H1 (cell line): ENCODE results near the gene ACAD9. TPM values are rescaled to one million over a fixed set of nuclear protein-coding genes. Genes with fewer than 3 reads are reported as not detected.

ENCODE experiments used
- CTCF ChIA-PET: fragments of 300-600 bp; sonication (Branson Sonifier 250); formaldehyde crosslinking; loops from one replicate; lab custom pipeline; 2021; ENCODE audit not compliant: partially characterized antibody; lab: Charles Lee
- POLR2A ChIA-PET: fragments of 300-600 bp; sonication (Branson Sonifier 250); formaldehyde crosslinking; loops from one replicate; lab custom pipeline; 2021; ENCODE audit warnings: inconsistent platforms; ENCODE audit not compliant: partially characterized antibody; lab: Charles Lee
- DNase-seq, 2 experiments: peaks; one replicate each; pipeline versions ENCODE4 v3.0.0 to v3.0.0-alpha.2; 2010 to 2022; ENCODE audit warnings: low spot score in 2 of 2, low read depth in 1 of 2, mixed read lengths in 1 of 2
- FAIRE-seq: peaks from 2 replicates; lab custom pipeline; 2011; peaks lifted over from hg19 to GRCh38; lab: Jason Lieb, UNC
- H2AFZ ChIP-seq: 2 replicates; pipeline ENCODE4 v1.8.1; 2012; ENCODE audit warnings: low read length, inconsistent platforms
- H2AK5ac ChIP-seq: 2 replicates; pipeline ENCODE4 v1.6.1; 2013; ENCODE audit warnings: low read depth, low read length
- H2BK120ac ChIP-seq: replicated peaks from 2 replicates; pipeline ENCODE3; 2013; ENCODE audit warnings: low read depth, low read length, inconsistent platforms
- H2BK12ac ChIP-seq: 2 replicates; pipeline ENCODE4 v1.6.1; 2013; ENCODE audit warnings: low read depth, low read length
- H2BK15ac ChIP-seq: 2 replicates; pipeline ENCODE4 v1.6.1; 2013; ENCODE audit warnings: low read length
- H2BK20ac ChIP-seq: 2 replicates; pipeline ENCODE4 v1.6.1; 2013; ENCODE audit warnings: low read length
- H2BK5ac ChIP-seq: 2 replicates; pipeline ENCODE4 v1.6.1; 2013; ENCODE audit warnings: low read depth, low read length
- H3K14ac ChIP-seq: 2 replicates; pipeline ENCODE4 v1.6.1; 2013; ENCODE audit warnings: inconsistent platforms; ENCODE audit not compliant: insufficient read length
- H3K18ac ChIP-seq: 2 replicates; pipeline ENCODE4 v1.6.1; 2013; ENCODE audit warnings: low read length; ENCODE audit errors: extremely low read depth
- H3K23ac ChIP-seq: 2 replicates; pipeline ENCODE4 v1.6.1; 2013; ENCODE audit warnings: inconsistent platforms; ENCODE audit not compliant: insufficient read length
- H3K23me2 ChIP-seq: 2 replicates; pipeline ENCODE4 v1.6.1; 2013; ENCODE audit warnings: low read depth, low read length
- H3K27ac ChIP-seq: 2 replicates; pipeline ENCODE4 v1.6.1; 2011; ENCODE audit warnings: low read depth, low read length, inconsistent platforms
- H3K27me3 ChIP-seq, 4 experiments: replicated peaks in 1 of 4; 1 replicate in 1 of 4; 2 replicates in 3 of 4; pipeline versions ENCODE4 v1.6.1 to v1.8.1; 2011 to 2013; ENCODE audit warnings: low read length in 3 of 4, mild to moderate bottlenecking in 3 of 4, inconsistent platforms in 2 of 4, mixed read lengths in 2 of 4, moderate library complexity in 1 of 4; ENCODE audit not compliant: control insufficient read depth in 3 of 4, insufficient read depth in 3 of 4; ENCODE audit errors: extremely low read depth in 1 of 4
- H3K36me3 ChIP-seq, 4 experiments: 2 replicates each; pipeline versions ENCODE4 v1.6.1 to v1.8.1; 2011 to 2013; ENCODE audit warnings: mild to moderate bottlenecking in 4 of 4, low read length in 3 of 4, moderate library complexity in 2 of 4, control low read depth in 1 of 4, inconsistent platforms in 1 of 4; ENCODE audit not compliant: insufficient read depth in 4 of 4, control insufficient read depth in 2 of 4
- H3K4ac ChIP-seq: replicated peaks from 2 replicates; pipeline ENCODE3; 2013; ENCODE audit warnings: low read length, low read depth, mixed read lengths, inconsistent platforms; ENCODE audit not compliant: insufficient read length
- H3K4me1 ChIP-seq, 4 experiments: replicated peaks in 1 of 4; 1 replicate in 1 of 4; 2 replicates in 3 of 4; pipeline versions ENCODE4 v1.6.1 to v1.8.1; 2011 to 2013; ENCODE audit warnings: low read length in 3 of 4, inconsistent platforms in 2 of 4, mixed read lengths in 1 of 4; ENCODE audit not compliant: insufficient read depth in 4 of 4, control insufficient read depth in 3 of 4
- H3K4me2 ChIP-seq, 2 experiments: 2 replicates each; pipeline versions ENCODE4 v1.6.1 to v1.8.1; 2011 to 2013; ENCODE audit warnings: low read depth in 2 of 2, low read length in 2 of 2, control low read depth in 1 of 2, inconsistent platforms in 1 of 2, mild to moderate bottlenecking in 1 of 2; ENCODE audit not compliant: insufficient read depth in 1 of 2
- H3K4me3 ChIP-seq, 4 experiments: fragments of 200-600, 300-600 bp in 1 of 4; sonication (generic), shearing (Covaris generic), sonication (Bioruptor Twin) in 1 of 4; 2 replicates each; pipeline versions ENCODE4 v1.5.1 to v1.8.1; 2011 to 2016; ENCODE audit warnings: low read length in 4 of 4, low read depth in 3 of 4, control low read depth in 2 of 4, inconsistent platforms in 2 of 4, mild to moderate bottlenecking in 2 of 4, mixed read lengths in 1 of 4, moderate library complexity in 1 of 4; ENCODE audit not compliant: insufficient read depth in 2 of 4; ENCODE audit errors: extremely low read depth in 1 of 4
- H3K56ac ChIP-seq: replicated peaks from 2 replicates; pipeline ENCODE3; 2013; ENCODE audit warnings: low read depth, mild to moderate bottlenecking, mixed read lengths, low read length, inconsistent platforms; ENCODE audit not compliant: insufficient read length
- H3K79me1 ChIP-seq: 2 replicates; pipeline ENCODE4 v1.6.1; 2013; ENCODE audit warnings: low read depth, low read length, control low read depth
- H3K79me2 ChIP-seq, 2 experiments: 2 replicates each; pipeline versions ENCODE4 v1.6.1 to v1.8.1; 2012 to 2013; ENCODE audit warnings: low read length in 2 of 2, mild to moderate bottlenecking in 2 of 2, inconsistent platforms in 1 of 2; ENCODE audit not compliant: insufficient read depth in 2 of 2, control insufficient read depth in 1 of 2
- H3K9ac ChIP-seq, 4 experiments: replicated peaks in 1 of 4; 1 replicate in 1 of 4; 2 replicates in 3 of 4; pipeline versions ENCODE4 v1.6.1 to v1.8.1; 2011 to 2013; ENCODE audit warnings: low read depth in 3 of 4, low read length in 3 of 4, control low read depth in 2 of 4, mild to moderate bottlenecking in 2 of 4, moderate library complexity in 2 of 4, inconsistent platforms in 1 of 4; ENCODE audit errors: extremely low read depth in 1 of 4
- H3K9me3 ChIP-seq, 2 experiments: 2 replicates each; pipeline versions ENCODE4 v1.6.1 to v1.8.1; 2012 to 2013; ENCODE audit warnings: mild to moderate bottlenecking in 2 of 2, moderate library complexity in 2 of 2, control low read depth in 1 of 2, inconsistent platforms in 1 of 2, low read depth in 1 of 2, low read length in 1 of 2, mixed read lengths in 1 of 2; ENCODE audit not compliant: insufficient read depth in 2 of 2
- H4K20me1 ChIP-seq, 2 experiments: replicated peaks in 1 of 2; 2 replicates each; pipeline versions ENCODE3 to v1.8.1; 2011 to 2013; ENCODE audit warnings: inconsistent platforms in 2 of 2, low read length in 2 of 2, mild to moderate bottlenecking in 1 of 2; ENCODE audit not compliant: insufficient read depth in 2 of 2, control insufficient read depth in 1 of 2
- H4K5ac ChIP-seq: 2 replicates; pipeline ENCODE4 v1.6.1; 2013; ENCODE audit warnings: low read length, low read depth, mixed read lengths, inconsistent platforms; ENCODE audit not compliant: insufficient read length
- H4K8ac ChIP-seq: 2 replicates; pipeline ENCODE4 v1.8.0; 2013; ENCODE audit warnings: mild to moderate bottlenecking, moderate library complexity, low read length, inconsistent platforms; ENCODE audit not compliant: insufficient read depth; ENCODE audit errors: extremely low read depth
- H4K91ac ChIP-seq: replicated peaks from 2 replicates; pipeline ENCODE3; 2013; ENCODE audit warnings: low read length, mixed read lengths, inconsistent platforms; ENCODE audit not compliant: insufficient read length
- BRCA1 ChIP-seq: IDR thresholded peaks from 2 replicates; pipeline ENCODE4 v1.6.1; 2012; ENCODE audit warnings: low read depth, low read length, improper control_type of control experiment
- CHD2 ChIP-seq: IDR thresholded peaks from 2 replicates; pipeline ENCODE4 v1.6.1; 2012; ENCODE audit warnings: low read length, improper control_type of control experiment
- GTF2F1 ChIP-seq: IDR thresholded peaks from 2 replicates; pipeline ENCODE4 v1.6.1; 2012; ENCODE audit warnings: low read depth, low read length, improper control_type of control experiment, borderline replicate concordance
- RAD21 ChIP-seq, 2 experiments: IDR thresholded peaks in 1 of 2; conservative IDR thresholded peaks in 1 of 2; 2 replicates each; pipeline ENCODE4 v1.6.1; 2011; ENCODE audit warnings: low read depth in 2 of 2, low read length in 2 of 2, improper control_type of control experiment in 1 of 2, inconsistent platforms in 1 of 2, mild to moderate bottlenecking in 1 of 2, moderate library complexity in 1 of 2
- SIN3A ChIP-seq, 2 experiments: IDR thresholded peaks in 1 of 2; conservative IDR thresholded peaks in 1 of 2; 2 replicates each; pipeline ENCODE4 v1.6.1; 2011 to 2012; ENCODE audit warnings: low read length in 2 of 2, improper control_type of control experiment in 1 of 2, low read depth in 1 of 2, mild to moderate bottlenecking in 1 of 2
- SIRT6 ChIP-seq: IDR thresholded peaks from one replicate; pipeline ENCODE4 v1.7.1; 2012; ENCODE audit warnings: low read length, inconsistent platforms
- SUZ12 ChIP-seq: fragments of 200-600 bp; sonication (generic); IDR thresholded peaks from 2 replicates; pipeline ENCODE4 v1.6.1; 2012; ENCODE audit warnings: mild to moderate bottlenecking, inconsistent platforms, low read length, moderate library complexity, mixed read lengths
- ZNF274 ChIP-seq: IDR thresholded peaks from 2 replicates; pipeline ENCODE4 v1.7.0; 2012; ENCODE audit warnings: low read length, borderline replicate concordance; ENCODE audit errors: extremely low read depth
- WGBS, 2 experiments: shearing (Covaris generic) in 1 of 2; methylation state at CpG; one replicate each; pipeline versions ENCODE4 v1.1.6 to v1.1.7; 2013 to 2015; ENCODE audit warnings: low lambda C conversion rate in 2 of 2, mixed read lengths in 2 of 2, inconsistent platforms in 1 of 2, low coverage in 1 of 2, missing lambda C conversion rate in 1 of 2; ENCODE audit not compliant: insufficient replicate concordance in 2 of 2, insufficient coverage in 1 of 2, insufficient read length in 1 of 2; ENCODE audit errors: extremely low coverage in 1 of 2, missing lambda C conversion rate in 1 of 2; 5-methylcytosine and 5-hydroxymethylcytosine counted together
- polyA plus RNA-seq, 7 experiments: library from polyadenylated mRNA; depleted of rRNA in 3 of 7; stranded (reverse) in 5 of 7; unstranded in 2 of 7; fragments of >200 nt in 5 of 7; fragments of 200-250 nt in 2 of 7; gene quantifications; 1 replicate in 5 of 7; 2 replicates in 1 of 7; 4 replicates in 1 of 7; pipeline versions ENCODE4 v1.2.1 to v1.2.3, GENCODE V29; 2011 to 2013; ENCODE audit warnings: missing spikeins in 2 of 7, mixed read lengths in 2 of 7
- total RNA-seq: library from RNA; stranded (reverse); fragmentation: NEBNext Ultra II Directional; extraction: Animal tissue kit (Norgen Biotek cat#: 25700); gene quantifications from 2 replicates; pipeline ENCODE4 v1.2.1, GENCODE V29; 2021
- TF ChIP-seq, protein P1 (sequence below): IDR thresholded peaks from 2 replicates; pipeline ENCODE4 v1.6.1; 2012; ENCODE audit warnings: low read length, inconsistent platforms

The ACAD9 gene
- total and polyA plus RNA-seq, 2 of the 8 experiments (the other 6 are each of a cell fraction or from before 2014, with no cell fraction given) = 27.5 to 28.9 TPM

DNA sequence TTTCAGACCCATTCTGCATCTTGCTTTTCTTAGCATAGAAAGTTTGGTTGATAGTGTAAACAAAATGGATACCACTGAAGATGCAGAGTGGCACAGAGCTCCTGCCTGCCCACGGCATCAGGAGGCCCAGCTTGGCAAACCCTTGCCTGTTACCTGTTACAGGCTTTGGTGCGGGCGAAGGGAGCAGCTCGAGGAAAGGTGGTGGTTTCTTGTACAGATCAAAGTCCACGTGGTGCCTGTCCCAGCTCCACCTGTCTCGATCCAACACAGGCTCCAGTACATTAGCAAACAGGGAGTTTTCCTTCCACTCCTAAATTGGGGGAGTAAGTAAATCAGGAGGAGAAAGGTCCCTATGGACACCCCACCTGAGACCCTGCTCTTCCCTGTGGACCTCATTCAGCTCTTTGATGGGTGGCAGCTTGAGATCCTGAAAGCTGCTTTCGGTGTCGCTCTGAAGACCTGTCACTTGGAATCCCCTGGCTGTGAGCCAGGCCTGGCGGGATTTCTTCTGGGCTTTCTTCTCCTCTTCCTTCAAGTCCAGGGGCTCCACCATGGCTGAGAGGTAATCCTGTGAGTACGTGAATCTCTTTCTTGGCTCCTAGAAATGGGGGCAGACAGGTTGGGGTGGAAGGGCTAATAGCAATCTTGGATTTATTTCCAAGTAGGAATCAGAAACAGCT is 35.7 kb downstream of the ACAD9 start:
- no peak overlapping the region for H4K8ac ChIP-seq
- no peak overlapping the region for H3K18ac ChIP-seq
- no peaks in the 10 kb centered on the region for H4K20me1 ChIP-seq
- no peak overlapping the region for H2BK12ac ChIP-seq
- H3K56ac ChIP-seq = no peak overlapping the region
- no peak overlapping the region for H3K9ac ChIP-seq
- no peak overlapping the region for H3K4me2 ChIP-seq
- no peak for FAIRE-seq
- H2BK120ac ChIP-seq = no peak overlapping the region
- no peak overlapping the region for H3K14ac ChIP-seq
- H4K5ac ChIP-seq = no peak overlapping the region
- CTCF ChIA-PET = no interaction called here
- H3K79me1 ChIP-seq = no peaks in the 10 kb centered on the region
- no peaks in the 10 kb centered on the region for H3K4me1 ChIP-seq
- H2BK15ac ChIP-seq = no peak overlapping the region
- peaks cover 7 to 8% of the 10 kb centered on the region in 2 experiments for H3K9me3 ChIP-seq
- H3K23me2 ChIP-seq = no peaks in the 10 kb centered on the region
- no peaks in the 10 kb centered on the region for H3K27me3 ChIP-seq
- H3K27ac ChIP-seq = no peak overlapping the region
- WGBS, 2 experiments = 95% methylated on average over 10 of the region's 10 CpGs; no CpG with 5 or more reads in 1 of the 2 experiments
- no peak for TF ChIP-seq SIN3A (conservative IDR thresholded peaks at IDR 0.05 in 1 of 2, IDR thresholded peaks at IDR 0.05 in 1 of 2; ENCODE audit: low read depth in 1 of 2, low read length in 2 of 2)
- no peak for TF ChIP-seq BRCA1
- no peak for TF ChIP-seq SIRT6
- TF ChIP-seq RAD21 (IDR thresholded peaks at IDR 0.05 in 1 of 2, conservative IDR thresholded peaks at IDR 0.05 in 1 of 2; ENCODE audit: low read depth in 2 of 2, low read length in 2 of 2) = no peak
- TF ChIP-seq, protein P1, sequence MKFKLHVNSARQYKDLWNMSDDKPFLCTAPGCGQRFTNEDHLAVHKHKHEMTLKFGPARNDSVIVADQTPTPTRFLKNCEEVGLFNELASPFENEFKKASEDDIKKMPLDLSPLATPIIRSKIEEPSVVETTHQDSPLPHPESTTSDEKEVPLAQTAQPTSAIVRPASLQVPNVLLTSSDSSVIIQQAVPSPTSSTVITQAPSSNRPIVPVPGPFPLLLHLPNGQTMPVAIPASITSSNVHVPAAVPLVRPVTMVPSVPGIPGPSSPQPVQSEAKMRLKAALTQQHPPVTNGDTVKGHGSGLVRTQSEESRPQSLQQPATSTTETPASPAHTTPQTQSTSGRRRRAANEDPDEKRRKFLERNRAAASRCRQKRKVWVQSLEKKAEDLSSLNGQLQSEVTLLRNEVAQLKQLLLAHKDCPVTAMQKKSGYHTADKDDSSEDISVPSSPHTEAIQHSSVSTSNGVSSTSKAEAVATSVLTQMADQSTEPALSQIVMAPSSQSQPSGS = no peak
- TF ChIP-seq ZNF274 = no peak
- TF ChIP-seq SUZ12 = no peak
- TF ChIP-seq GTF2F1 = no peak
- TF ChIP-seq CHD2 = no peak
- no peak overlapping the region for H3K4me3 ChIP-seq
- POLR2A ChIA-PET = interaction anchor here (0.9 to 1.4 kb wide), 4 partner anchors 9 to 36 kb away, joined by 3 to 4 read pairs (median 4); partner anchors contain the start of gene ACAD9
- no peak overlapping the region for H2BK5ac ChIP-seq
- no peak overlapping the region for H2AFZ ChIP-seq
- H2BK20ac ChIP-seq = no peak overlapping the region
- H3K4ac ChIP-seq = no peak overlapping the region
- no peak overlapping the region for H4K91ac ChIP-seq
- no peak for DNase-seq
- H3K79me2 ChIP-seq = no peaks in the 10 kb centered on the region
- peaks cover 13 to 63% (median 49%) of the 10 kb centered on the region in 4 experiments for H3K36me3 ChIP-seq
- H2AK5ac ChIP-seq = no peak overlapping the region
- no peak overlapping the region for H3K23ac ChIP-seq
